ENCODE measurements around the gene PRMT3.
"Not testable (repeated sequence)": the region's sequence is repeated elsewhere in the genome, so short reads cannot be mapped to it uniquely, and the experiment has no call there.

Gene PRMT3

GRCh38 chr11:20387261-20388095 lies at the start of gene PRMT3:
Gene PRMT3, plus strand, starts transcription at chr11:20387716. Its CDS starts 31 bp downstream, at chr11:20387747.
- peak; percentile 94 to 97 for DNase-seq

- no peak for DNase-seq
Observed at GRCh38 chr11:20342347-20343141, 45.0 kb upstream of the PRMT3 start.

- DNase-seq, result no peak
Observed at GRCh38 chr11:20351136-20351535, 36.4 kb upstream of the PRMT3 start.

- DNase-seq, result no peak
Observed at GRCh38 chr11:20351751-20352262, 35.7 kb upstream of the PRMT3 start.

DNA sequence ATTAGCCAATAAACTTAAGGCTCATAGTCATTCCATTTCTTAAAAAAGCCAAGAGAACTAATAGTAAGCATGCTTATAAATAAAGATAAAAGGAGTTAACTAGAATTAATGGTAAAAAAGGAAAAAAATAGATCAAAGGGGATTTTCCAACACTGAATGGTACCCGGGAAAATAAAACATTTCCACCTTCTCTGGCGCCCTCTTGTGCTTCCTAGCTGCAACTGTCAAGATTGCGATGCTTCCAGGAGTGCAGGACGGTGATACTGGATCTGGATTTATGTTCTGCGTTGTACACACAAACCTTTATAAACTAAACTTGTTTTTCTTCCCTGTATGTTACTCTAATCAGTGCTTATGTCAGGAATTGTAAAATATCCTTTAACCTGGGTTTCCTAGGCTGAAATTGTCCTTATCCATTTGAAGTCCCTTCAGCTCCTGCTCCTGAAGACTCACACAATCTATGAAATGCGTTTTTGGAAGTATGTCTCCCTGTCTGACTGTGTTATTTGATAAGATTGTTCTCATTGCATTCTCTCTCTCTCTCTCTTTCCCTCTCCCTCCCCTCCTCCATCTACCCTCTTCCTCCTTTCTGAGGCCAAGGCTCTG lies 33.6 kb upstream of the PRMT3 start:
- DNase-seq, result peak; percentile 44 to 57

DNA sequence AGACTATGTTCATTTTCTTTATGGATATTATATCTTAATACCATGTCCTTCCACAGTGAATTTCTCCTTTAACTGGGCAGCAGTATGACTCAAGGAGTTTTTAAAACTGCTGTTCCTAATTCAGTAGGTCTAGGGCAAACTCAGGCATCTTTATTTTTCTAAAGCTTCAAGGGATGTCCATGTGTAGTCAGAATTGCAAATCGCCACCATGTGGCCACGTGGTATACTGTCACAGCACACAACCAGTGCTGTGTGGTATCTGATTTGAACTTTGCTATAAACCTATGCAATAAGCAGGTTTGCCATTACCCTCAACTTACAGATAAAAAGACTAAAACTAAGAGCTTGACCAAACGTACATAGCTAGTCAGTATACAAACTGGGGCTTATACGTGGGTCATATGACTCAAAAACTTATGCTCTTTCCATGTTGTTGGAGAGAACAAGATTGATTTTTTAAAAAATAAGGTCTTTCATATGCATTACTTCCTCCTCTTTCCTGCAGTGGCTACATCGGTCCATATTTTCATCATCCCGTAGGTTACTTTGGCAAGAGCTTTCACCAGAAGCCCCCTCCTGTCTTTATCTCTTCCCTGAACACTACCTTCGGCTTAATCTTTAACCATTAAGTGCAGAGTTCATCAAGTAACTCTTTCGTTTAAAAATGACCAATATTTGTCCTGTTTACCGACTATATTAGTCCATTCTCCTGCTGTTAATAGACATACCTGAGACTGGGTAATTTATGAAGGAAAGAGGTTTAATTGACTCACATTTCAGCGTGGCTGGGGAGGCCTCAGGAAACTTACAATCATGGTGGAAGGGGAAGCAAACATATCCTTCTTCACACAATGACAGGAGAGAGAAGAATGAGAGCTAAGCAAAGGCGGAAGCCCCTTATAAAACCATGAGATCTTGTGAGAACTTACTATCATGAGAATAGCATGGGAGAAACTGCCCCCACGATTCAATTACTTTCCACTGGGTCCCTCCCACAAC lies 32.0 kb upstream of the PRMT3 start:
- peak; percentile 1 to 46 for DNase-seq

DNA sequence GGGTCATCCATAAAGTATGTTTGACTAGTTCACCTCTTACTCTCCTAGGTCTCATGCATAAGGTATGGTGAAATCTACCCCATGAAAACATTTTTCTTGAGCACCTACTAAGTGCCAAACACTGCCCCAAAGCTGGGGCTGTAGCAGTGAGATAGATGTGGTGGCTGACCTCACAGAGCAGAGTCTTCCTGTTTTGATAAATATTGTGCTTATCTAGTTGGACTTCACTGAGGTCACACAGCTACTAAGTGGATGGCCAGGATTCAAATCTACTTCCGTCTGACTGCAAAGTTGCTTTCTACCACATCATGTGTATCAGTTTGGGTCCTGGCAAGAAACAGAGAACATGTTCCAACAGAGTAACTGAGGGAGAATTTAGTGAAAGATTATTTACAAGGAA lies 30.4 kb upstream of the PRMT3 start:
- DNase-seq, result no peak

- no peak for DNase-seq
Observed at GRCh38 chr11:20360650-20361049, 26.9 kb upstream of the PRMT3 start.

DNA sequence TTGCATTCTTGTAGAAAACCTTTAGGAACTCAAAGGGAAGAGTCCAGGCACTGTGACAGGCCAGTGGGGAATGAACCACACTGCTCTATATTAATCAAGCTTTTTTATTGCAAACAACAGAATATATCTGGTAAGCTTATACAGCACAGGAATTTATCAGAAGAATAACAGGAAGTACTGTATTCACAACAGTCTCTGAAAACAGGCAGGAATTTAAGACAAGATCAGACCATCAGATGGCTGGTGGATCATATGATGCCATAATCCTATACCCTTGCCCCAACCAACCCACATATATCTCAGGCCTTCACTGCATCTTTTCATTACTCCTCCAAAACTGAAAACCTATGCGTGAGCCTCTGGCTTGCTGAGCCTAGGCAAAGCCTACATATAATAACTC lies 25.0 kb upstream of the PRMT3 start:
- no peak for DNase-seq

DNA sequence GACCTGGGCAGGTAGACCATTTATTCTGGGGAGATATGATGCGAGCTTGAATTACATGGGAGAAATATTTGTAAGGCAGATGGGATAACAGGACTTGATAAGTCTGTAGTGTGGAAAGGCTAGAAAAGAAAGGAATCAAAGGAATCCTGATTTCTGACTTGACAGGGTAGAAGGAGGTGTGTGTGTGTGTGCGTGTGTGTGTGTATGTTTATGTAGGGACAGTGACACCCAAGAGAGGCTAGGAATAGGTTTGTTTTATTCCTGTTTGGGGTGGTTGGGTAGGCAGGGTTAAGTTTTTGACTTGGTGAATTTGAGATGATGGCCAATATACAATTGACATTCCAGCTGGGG lies 24.4 kb upstream of the PRMT3 start:
- DNase-seq, result no peak

GRCh38 chr11:20363500-20364340 lies 23.8 kb upstream of the PRMT3 start, which contains the start of gene HTATIP2:
Gene HTATIP2, plus strand, starts transcription at chr11:20363714. Its CDS starts 524 bp downstream, at chr11:20364238.
- peak; percentile 24 to 41 for DNase-seq

DNA sequence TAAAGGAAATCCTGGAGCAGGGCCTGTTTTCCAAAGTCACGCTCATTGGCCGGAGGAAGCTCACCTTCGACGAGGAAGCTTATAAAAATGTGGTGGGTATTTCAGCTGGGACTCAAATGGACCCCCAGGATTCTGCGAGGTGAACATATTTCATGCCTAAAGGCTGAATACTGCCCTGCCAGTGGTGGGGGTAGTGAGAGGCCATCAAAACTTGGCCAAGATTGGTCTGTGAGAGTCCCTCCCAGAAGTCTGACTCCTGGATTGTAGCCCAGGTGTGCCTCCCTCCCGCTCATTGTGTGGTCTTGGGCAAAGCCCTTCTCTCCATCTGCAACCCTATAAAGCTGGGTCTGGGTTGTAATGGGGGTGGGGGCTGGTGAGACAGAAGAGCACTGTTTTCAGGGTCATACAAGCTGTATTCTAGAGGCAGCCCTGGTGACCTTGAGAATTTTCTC lies 23.1 kb upstream of the PRMT3 start:
- DNase-seq, result no peak

DNA sequence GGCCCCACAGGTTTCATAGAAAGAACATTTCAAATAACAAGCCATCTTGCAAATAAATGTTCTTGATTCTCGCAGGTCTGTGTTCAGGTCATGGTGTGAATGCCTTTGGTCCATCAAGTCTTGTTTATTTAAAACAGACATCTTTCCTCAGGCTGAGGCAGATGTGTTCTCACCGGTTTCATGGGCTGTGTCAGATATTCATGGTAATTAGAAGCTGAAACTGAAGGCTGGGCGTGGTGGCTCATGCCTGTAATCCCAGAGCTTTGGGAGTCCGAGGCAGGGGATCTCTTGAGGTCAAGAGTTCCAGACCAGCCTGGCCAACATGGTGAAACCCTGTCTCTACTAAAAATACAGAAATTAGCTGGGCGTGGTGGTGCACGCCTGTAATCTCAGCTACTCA lies 22.1 kb upstream of the PRMT3 start:
- not testable (repeated sequence) for DNase-seq

- no peak for DNase-seq
Observed at GRCh38 chr11:20367313-20367948, 20.1 kb upstream of the PRMT3 start.

- DNase-seq, result no peak
Observed at GRCh38 chr11:20368438-20368837, 19.1 kb upstream of the PRMT3 start.

- no peak for DNase-seq
Observed at GRCh38 chr11:20369826-20370225, 17.7 kb upstream of the PRMT3 start.

GRCh38 chr11:20372081-20372626 lies 15.4 kb upstream of the PRMT3 start:
- DNase-seq, result no peak

DNA sequence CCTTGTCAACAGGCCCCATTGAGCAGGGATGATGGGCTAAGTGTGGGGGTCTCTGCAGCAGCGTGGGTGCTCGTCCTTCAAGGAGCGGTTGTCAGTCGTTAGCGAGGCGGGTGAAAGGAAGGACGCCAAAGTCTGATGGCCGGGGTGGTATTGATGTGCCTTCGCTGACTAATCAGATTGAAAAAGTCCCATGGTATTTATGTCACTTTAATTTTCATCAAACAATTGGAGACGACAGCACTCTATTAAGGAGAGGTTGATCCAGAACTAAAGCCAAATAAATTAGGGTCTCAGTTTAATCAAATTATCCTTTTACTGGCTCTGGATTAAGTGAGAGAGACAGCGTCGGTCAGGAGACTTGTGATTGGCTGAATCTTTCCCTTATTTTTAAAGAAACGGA lies 14.4 kb upstream of the PRMT3 start:
- DNase-seq, result no peak

- no peak for DNase-seq
Observed at GRCh38 chr11:20373568-20374209, 13.8 kb upstream of the PRMT3 start.
